DOHH2 (cell line): Measurements from ENCODE around the gene ACADSB.
A peak's percentile ranks its signal among the peaks of the same experiment; 100 is the strongest.

ENCODE experiments used
- H3F3A ChIP-seq: fragments of 200-600 bp; sonication (generic), shearing (Covaris generic); 2 replicates; pipeline ENCODE4 v1.6.0; 2016; ENCODE audit warnings: antibody characterized with exemption, mild to moderate bottlenecking; ENCODE audit not compliant: control insufficient read depth, insufficient read depth
- H3K27ac ChIP-seq: fragments of 200-600 bp; sonication (generic); 2 replicates; pipeline ENCODE4 v1.5.1; 2014; ENCODE audit warnings: low read depth, mild to moderate bottlenecking, low read length, moderate library complexity
- H3K27me3 ChIP-seq: fragments of 200-600 bp; sonication (generic); 2 replicates; pipeline ENCODE4 v1.6.1; 2014; ENCODE audit warnings: mild to moderate bottlenecking, low read length, mixed read lengths; ENCODE audit not compliant: control insufficient read depth
- H3K36me3 ChIP-seq: fragments of 200-600 bp; sonication (generic); 2 replicates; pipeline ENCODE4 v1.6.1; 2014; ENCODE audit warnings: mild to moderate bottlenecking, low read length, moderate library complexity, mixed read lengths; ENCODE audit not compliant: control insufficient read depth
- H3K4me1 ChIP-seq: fragments of 200-600 bp; sonication (generic); 2 replicates; pipeline ENCODE4 v1.6.1; 2014; ENCODE audit warnings: mild to moderate bottlenecking, low read length, mixed read lengths; ENCODE audit not compliant: control insufficient read depth
- H3K4me2 ChIP-seq: fragments of 200-600 bp; sonication (generic); 2 replicates; pipeline ENCODE4 v1.6.0; 2014; ENCODE audit warnings: mild to moderate bottlenecking, low read length, moderate library complexity
- H3K4me3 ChIP-seq: fragments of 200-600 bp; sonication (generic); 2 replicates; pipeline ENCODE4 v1.5.1; 2014; ENCODE audit warnings: mild to moderate bottlenecking, low read length, mixed read lengths
- H3K79me2 ChIP-seq: fragments of 200-600 bp; sonication (generic); 2 replicates; pipeline ENCODE4 v1.6.1; 2014; ENCODE audit warnings: mild to moderate bottlenecking, low read length, mixed read lengths; ENCODE audit not compliant: control insufficient read depth
- H3K9me2 ChIP-seq: fragments of 200-600 bp; sonication (generic); replicated peaks from 2 replicates; pipeline ENCODE4 v1.6.1; 2014; ENCODE audit warnings: mild to moderate bottlenecking, low read length, mixed read lengths; ENCODE audit not compliant: control insufficient read depth
- H3K9me3 ChIP-seq: fragments of 200-600 bp; sonication (generic); 2 replicates; pipeline ENCODE4 v1.6.1; 2014; ENCODE audit warnings: antibody characterized with exemption, low read length, mixed read lengths; ENCODE audit not compliant: control insufficient read depth, insufficient read depth
- H4K20me1 ChIP-seq: fragments of 200-600 bp; sonication (generic); 2 replicates; pipeline ENCODE4 v1.6.0; 2014; ENCODE audit warnings: low read depth, mild to moderate bottlenecking, antibody characterized with exemption, low read length, moderate library complexity; ENCODE audit not compliant: control insufficient read depth, insufficient read depth
- EZH2phosphoT487 ChIP-seq: fragments of 200-600 bp; sonication (generic); IDR thresholded peaks from 2 replicates; pipeline ENCODE4 v1.6.1; 2017; ENCODE audit warnings: borderline replicate concordance, mild to moderate bottlenecking, antibody characterized with exemption, low read length, moderate library complexity, mixed read lengths
- TF ChIP-seq, protein P1 (sequence below): fragments of 200-600 bp; sonication (generic); IDR thresholded peaks from one replicate; pipeline ENCODE4 v1.5.1; 2014; ENCODE audit warnings: antibody characterized with exemption, mild to moderate bottlenecking, low read depth, low read length; ENCODE audit not compliant: poor library complexity, severe bottlenecking

The ACADSB gene

DNA sequence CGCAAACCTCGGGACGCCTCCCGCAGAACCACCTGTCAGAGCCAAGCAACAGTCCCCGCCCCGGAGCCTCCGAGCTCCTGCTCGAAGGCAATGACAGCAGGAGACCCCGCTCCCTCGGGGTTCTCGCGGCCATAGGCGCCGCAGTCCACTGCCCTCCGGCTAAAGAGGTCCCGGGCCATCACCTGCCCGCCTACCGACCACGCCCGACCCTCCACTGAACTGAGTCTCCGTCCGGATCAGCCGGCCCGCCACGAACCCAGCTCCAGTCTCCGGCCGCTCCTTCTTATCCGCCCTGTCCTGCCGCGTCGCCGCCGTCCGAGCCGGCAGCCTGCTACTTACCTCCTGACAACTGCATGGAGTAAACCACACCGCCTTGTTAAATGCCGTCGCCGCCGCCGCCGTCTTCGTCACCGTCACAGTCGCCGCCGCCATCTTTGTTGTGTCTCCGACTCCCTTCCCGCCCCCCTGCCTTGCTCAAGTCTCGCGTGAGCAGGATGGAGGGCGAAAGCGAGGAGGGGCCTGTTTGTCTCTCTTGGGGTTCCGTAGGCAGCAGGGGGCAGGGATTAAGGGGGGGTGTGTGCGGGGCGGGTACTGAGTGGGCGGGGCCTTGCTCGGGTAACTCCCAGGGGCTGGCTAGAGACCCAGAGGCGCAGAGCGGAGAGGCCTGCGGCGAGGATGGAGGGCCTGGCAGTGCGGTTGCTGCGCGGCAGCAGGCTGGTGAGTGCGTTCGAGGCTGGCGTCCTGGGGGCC, at the start of gene ACADSB, which contains the start of gene IKZF5:
TSS of gene ACADSB (plus strand) at position 652 of the 750 bp plus-strand sequence. CDS start at position 676, 24 bp downstream.
TSS of gene IKZF5 (minus strand) at position 441 of the 750 bp plus-strand sequence. CDS start 10,170 bp downstream, outside the sequence.
- Histone ChIP-seq H3K4me2 (peak within 1 kb of the TSS; percentile 91), H3K9me3 (no peaks in the 10 kb centered on the region), H3K4me1 (peaks cover 28% of the 10 kb centered on the region), H3K9me2 (no peaks in the 10 kb centered on the region), H4K20me1 (peaks cover 14% of the 10 kb centered on the region), H3K79me2 (peaks cover 59% of the 10 kb centered on the region), H3K27ac (peak within 1 kb of the TSS; percentile 51), H3K4me3 (peak within 1 kb of the TSS; percentile 99), H3K27me3 (no peaks in the 10 kb centered on the region), H3K36me3 (peaks cover 33% of the 10 kb centered on the region), H3F3A (no peaks in the 10 kb centered on the region)
- TF ChIP-seq EZH2phosphoT487: no peak
- TF ChIP-seq, protein P1, sequence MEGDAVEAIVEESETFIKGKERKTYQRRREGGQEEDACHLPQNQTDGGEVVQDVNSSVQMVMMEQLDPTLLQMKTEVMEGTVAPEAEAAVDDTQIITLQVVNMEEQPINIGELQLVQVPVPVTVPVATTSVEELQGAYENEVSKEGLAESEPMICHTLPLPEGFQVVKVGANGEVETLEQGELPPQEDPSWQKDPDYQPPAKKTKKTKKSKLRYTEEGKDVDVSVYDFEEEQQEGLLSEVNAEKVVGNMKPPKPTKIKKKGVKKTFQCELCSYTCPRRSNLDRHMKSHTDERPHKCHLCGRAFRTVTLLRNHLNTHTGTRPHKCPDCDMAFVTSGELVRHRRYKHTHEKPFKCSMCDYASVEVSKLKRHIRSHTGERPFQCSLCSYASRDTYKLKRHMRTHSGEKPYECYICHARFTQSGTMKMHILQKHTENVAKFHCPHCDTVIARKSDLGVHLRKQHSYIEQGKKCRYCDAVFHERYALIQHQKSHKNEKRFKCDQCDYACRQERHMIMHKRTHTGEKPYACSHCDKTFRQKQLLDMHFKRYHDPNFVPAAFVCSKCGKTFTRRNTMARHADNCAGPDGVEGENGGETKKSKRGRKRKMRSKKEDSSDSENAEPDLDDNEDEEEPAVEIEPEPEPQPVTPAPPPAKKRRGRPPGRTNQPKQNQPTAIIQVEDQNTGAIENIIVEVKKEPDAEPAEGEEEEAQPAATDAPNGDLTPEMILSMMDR: no peak

DNA sequence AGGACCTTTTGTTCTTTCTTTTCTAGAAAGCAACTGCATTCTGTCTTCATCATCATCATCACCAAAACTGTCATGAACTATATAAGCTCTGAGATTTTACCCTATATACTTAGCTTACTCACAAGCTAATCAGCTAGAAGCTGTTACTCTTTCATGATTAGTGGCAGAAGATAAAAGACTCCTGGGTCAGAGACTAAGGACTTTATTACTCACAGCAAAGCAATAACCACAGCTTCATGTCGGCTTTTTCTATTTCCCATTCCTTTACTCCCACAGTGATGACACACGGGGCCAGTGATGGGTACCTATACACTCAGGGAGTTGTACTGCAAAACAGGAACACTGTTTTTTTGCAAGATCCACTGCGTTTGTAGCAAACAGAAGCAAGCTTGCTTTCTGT, 46.4 kb upstream of the ACADSB start:
- H3F3A ChIP-seq: no peaks in the 10 kb centered on the region
- no peaks in the 10 kb centered on the region for H3K4me1 ChIP-seq
- no peak overlapping the region for H3K4me3 ChIP-seq
- TF ChIP-seq, protein P1: no peak
- no peak for TF ChIP-seq EZH2phosphoT487
- H3K79me2 ChIP-seq: no peaks in the 10 kb centered on the region
- no peaks in the 10 kb centered on the region for H3K9me3 ChIP-seq
- no peak overlapping the region for H3K27ac ChIP-seq
- H4K20me1 ChIP-seq: no peaks in the 10 kb centered on the region
- no peaks in the 10 kb centered on the region for H3K27me3 ChIP-seq
- no peaks in the 10 kb centered on the region for H3K36me3 ChIP-seq
- no peaks in the 10 kb centered on the region for H3K9me2 ChIP-seq
- H3K4me2 ChIP-seq: no peak overlapping the region

DNA sequence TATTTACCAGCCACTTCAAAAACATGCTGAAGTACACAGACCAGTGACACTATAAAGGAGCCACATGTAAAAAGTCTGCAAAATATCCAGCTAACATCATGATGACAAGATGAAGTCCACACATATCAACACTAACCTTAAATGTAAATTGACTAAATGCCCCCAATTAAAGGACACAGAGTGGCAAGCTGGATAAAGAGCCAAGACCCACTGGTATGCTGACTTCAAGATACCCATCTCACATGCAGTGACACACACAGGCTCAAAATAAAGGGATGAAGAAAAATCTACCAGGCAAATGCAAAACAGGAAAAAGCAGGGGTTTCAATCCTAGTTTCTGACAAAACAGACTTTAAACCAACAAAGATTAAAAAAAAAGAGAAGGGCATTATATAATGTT, 41.9 kb upstream of the ACADSB start:
- Histone ChIP-seq H3K4me3 (no peak overlapping the region), H3K36me3 (no peaks in the 10 kb centered on the region)

More for the DNA sequence above, 41.9 kb upstream of the ACADSB start:
- no peaks in the 10 kb centered on the region for H3K4me1 ChIP-seq
- TF ChIP-seq EZH2phosphoT487: no peak
- TF ChIP-seq, protein P1: no peak
- H4K20me1 ChIP-seq: no peaks in the 10 kb centered on the region
- H3K9me3 ChIP-seq: no peaks in the 10 kb centered on the region
- no peak overlapping the region for H3K27ac ChIP-seq
- no peaks in the 10 kb centered on the region for H3K27me3 ChIP-seq
- no peak overlapping the region for H3K4me2 ChIP-seq
- no peaks in the 10 kb centered on the region for H3K79me2 ChIP-seq
- H3F3A ChIP-seq: no peaks in the 10 kb centered on the region
- H3K9me2 ChIP-seq: no peaks in the 10 kb centered on the region
